Esophagus squamous epithelium (tissue), 4 donors: ENCODE results near the gene CSF2RB.

Experiments
- POLR2A ChIP-seq, 4 donors: fragments of 450-650 bp; IDR thresholded peaks; one replicate each; pipeline ENCODE4 v1.6.1; 2017; ENCODE audit warnings: antibody characterized with exemption in 4 of 4, mild to moderate bottlenecking in 4 of 4, moderate library complexity in 3 of 4
- TF ChIP-seq, protein P1 (sequence below), 6 experiments: fragments of 450-650 bp in 4 of 6; fragments of 200-600 bp in 2 of 6; sonication (generic) in 2 of 6; IDR thresholded peaks; one replicate each; pipeline ENCODE4 v1.5.1; 2016 to 2019; ENCODE audit warnings: antibody characterized with exemption in 6 of 6, mild to moderate bottlenecking in 4 of 6, moderate library complexity in 4 of 6

DNA sequence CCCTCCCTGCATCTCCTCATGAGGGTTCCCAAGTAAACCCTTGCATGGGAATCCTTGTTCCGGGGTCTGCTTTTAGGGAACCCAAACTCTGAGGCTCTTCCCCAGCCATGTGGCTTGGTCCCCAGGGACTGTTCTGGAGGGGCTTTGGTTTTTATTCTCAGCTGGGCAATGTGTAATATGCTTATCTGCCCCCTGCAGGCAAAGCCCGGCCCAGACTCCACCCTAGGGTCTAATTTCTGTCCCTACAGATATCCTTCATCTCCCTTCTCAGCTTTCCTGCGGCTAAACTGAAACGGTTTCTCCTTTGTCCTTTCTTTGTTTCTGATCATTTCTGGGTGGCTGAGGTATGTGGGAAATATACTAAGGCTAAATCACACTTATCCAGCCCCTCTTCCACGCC is 68.7 kb downstream of the CSF2RB start:
- TF ChIP-seq, protein P1, sequence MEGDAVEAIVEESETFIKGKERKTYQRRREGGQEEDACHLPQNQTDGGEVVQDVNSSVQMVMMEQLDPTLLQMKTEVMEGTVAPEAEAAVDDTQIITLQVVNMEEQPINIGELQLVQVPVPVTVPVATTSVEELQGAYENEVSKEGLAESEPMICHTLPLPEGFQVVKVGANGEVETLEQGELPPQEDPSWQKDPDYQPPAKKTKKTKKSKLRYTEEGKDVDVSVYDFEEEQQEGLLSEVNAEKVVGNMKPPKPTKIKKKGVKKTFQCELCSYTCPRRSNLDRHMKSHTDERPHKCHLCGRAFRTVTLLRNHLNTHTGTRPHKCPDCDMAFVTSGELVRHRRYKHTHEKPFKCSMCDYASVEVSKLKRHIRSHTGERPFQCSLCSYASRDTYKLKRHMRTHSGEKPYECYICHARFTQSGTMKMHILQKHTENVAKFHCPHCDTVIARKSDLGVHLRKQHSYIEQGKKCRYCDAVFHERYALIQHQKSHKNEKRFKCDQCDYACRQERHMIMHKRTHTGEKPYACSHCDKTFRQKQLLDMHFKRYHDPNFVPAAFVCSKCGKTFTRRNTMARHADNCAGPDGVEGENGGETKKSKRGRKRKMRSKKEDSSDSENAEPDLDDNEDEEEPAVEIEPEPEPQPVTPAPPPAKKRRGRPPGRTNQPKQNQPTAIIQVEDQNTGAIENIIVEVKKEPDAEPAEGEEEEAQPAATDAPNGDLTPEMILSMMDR (IDR thresholded peaks at IDR 0.05): no peak
- TF ChIP-seq POLR2A (IDR thresholded peaks at IDR 0.05): no peak
